RWPE2 (cell line): ENCODE data around the gene DDX41.

Experiments
- ATAC-seq: fragments of 200-7000 bp; cut with Tn5 transposase; 3 replicates; pipeline ENCODE4 v1.9.1; 2021; ENCODE audit warnings: low read depth
- DNase-seq: peaks from one replicate; pipeline ENCODE4 v3.0.0-alpha.2; 2020; ENCODE audit warnings: low spot score
- H3K27ac ChIP-seq: fragments of 450-650 bp; 2 replicates; pipeline ENCODE4 v1.5.1; 2017; ENCODE audit warnings: mild to moderate bottlenecking; ENCODE audit not compliant: poor library complexity, severe bottlenecking
- H3K27me3 ChIP-seq: fragments of 250-450 bp; sonication (Bioruptor Pico); 2 replicates; pipeline ENCODE4 v1.5.1; 2021; ENCODE audit warnings: mild to moderate bottlenecking, moderate library complexity; ENCODE audit not compliant: insufficient read depth, poor library complexity, severe bottlenecking
- H3K36me3 ChIP-seq: fragments of 250-450 bp; sonication (Bioruptor Pico); 2 replicates; pipeline ENCODE4 v1.5.1; 2020; ENCODE audit warnings: low read depth, mild to moderate bottlenecking, moderate library complexity
- H3K4me1 ChIP-seq: fragments of 250-450 bp; sonication (Bioruptor Pico); 2 replicates; pipeline ENCODE4 v1.5.1; 2021; ENCODE audit warnings: mild to moderate bottlenecking, moderate library complexity; ENCODE audit not compliant: insufficient read depth, poor library complexity, severe bottlenecking
- H3K4me3 ChIP-seq: fragments of 250-450 bp; sonication (Bioruptor Pico); 2 replicates; pipeline ENCODE4 v1.5.1; 2021; ENCODE audit warnings: mild to moderate bottlenecking, moderate library complexity; ENCODE audit not compliant: severe bottlenecking
- H3K9me3 ChIP-seq: fragments of 250-450 bp; sonication (Bioruptor Pico); 2 replicates; pipeline ENCODE4 v1.5.1; 2021; ENCODE audit warnings: mild to moderate bottlenecking, moderate library complexity; ENCODE audit not compliant: severe bottlenecking
- CTCF ChIP-seq: fragments of 450-650 bp; IDR thresholded peaks from one replicate; pipeline ENCODE4 v1.5.1; 2017; ENCODE audit warnings: mild to moderate bottlenecking, moderate library complexity; ENCODE audit not compliant: poor library complexity, severe bottlenecking

The DDX41 gene

GRCh38 chr5:177496070-177496726 lies 20.6 kb downstream of the DDX41 start:
- peaks cover 26% of the 10 kb centered on the region for H3K4me1 ChIP-seq
- H3K4me3 ChIP-seq = peak overlapping the region; percentile 91
- peak overlapping the region; percentile 96 for H3K27ac ChIP-seq
- ATAC-seq (peak; percentile 6), DNase-seq (no peak)
- TF ChIP-seq CTCF = peak; percentile 16
- peaks cover 44% of the 10 kb centered on the region for H3K36me3 ChIP-seq
- no peaks in the 10 kb centered on the region for H3K9me3 ChIP-seq
- no peaks in the 10 kb centered on the region for H3K27me3 ChIP-seq

GRCh38 chr5:177495243-177496060 lies 21.3 kb downstream of the DDX41 start:
- H3K4me3 ChIP-seq = peak overlapping the region; percentile 91
- no peaks in the 10 kb centered on the region for H3K9me3 ChIP-seq
- peaks cover 52% of the 10 kb centered on the region for H3K36me3 ChIP-seq
- peak; percentile 39 for TF ChIP-seq CTCF
- peak overlapping the region; percentile 96 for H3K27ac ChIP-seq
- H3K27me3 ChIP-seq = no peaks in the 10 kb centered on the region
- H3K4me1 ChIP-seq = peaks cover 26% of the 10 kb centered on the region
- peak; percentile 90 for DNase-seq
- peak; percentile 17 for ATAC-seq

- no peak overlapping the region for H3K4me3 ChIP-seq
- ATAC-seq (peak; percentile 50), DNase-seq (peak; percentile 98)
These were observed 22.2 kb downstream of the DDX41 start for GRCh38 chr5:177494346-177495195.

GRCh38 chr5:177493795-177494345 lies 22.9 kb downstream of the DDX41 start:
- Histone ChIP-seq H3K27me3 (no peaks in the 10 kb centered on the region), H3K27ac (peak overlapping the region; percentile 96), H3K36me3 (peaks cover 68% of the 10 kb centered on the region), H3K4me1 (peaks cover 26% of the 10 kb centered on the region), H3K4me3 (no peak overlapping the region), H3K9me3 (no peaks in the 10 kb centered on the region)
- TF ChIP-seq CTCF = no peak
- DNase-seq = no peak
- ATAC-seq = no peak

More at GRCh38 chr5:177494346-177495195, 22.2 kb downstream of the DDX41 start:
- peak; percentile 61 for TF ChIP-seq CTCF
- peak overlapping the region; percentile 96 for H3K27ac ChIP-seq
- H3K36me3 ChIP-seq = peaks cover 61% of the 10 kb centered on the region
- no peaks in the 10 kb centered on the region for H3K9me3 ChIP-seq
- H3K27me3 ChIP-seq = no peaks in the 10 kb centered on the region
- peaks cover 26% of the 10 kb centered on the region for H3K4me1 ChIP-seq
